GM23248 (cell line): ENCODE measurements around the gene ACTL9.

Experiments
- EZH2 ChIP-seq: fragments of 200-600 bp; sonication (generic); IDR thresholded peaks from 2 replicates; pipeline ENCODE4 v1.6.1; 2018; ENCODE audit warnings: antibody characterized with exemption, mild to moderate bottlenecking; ENCODE audit not compliant: insufficient read depth, poor library complexity, severe bottlenecking
- EZH2phosphoT487 ChIP-seq: fragments of 200-600 bp; sonication (generic); IDR thresholded peaks from 2 replicates; pipeline ENCODE4 v1.6.1; 2018; ENCODE audit warnings: antibody characterized with exemption, moderate library complexity, mild to moderate bottlenecking, low read depth; ENCODE audit not compliant: insufficient read depth

DNA sequence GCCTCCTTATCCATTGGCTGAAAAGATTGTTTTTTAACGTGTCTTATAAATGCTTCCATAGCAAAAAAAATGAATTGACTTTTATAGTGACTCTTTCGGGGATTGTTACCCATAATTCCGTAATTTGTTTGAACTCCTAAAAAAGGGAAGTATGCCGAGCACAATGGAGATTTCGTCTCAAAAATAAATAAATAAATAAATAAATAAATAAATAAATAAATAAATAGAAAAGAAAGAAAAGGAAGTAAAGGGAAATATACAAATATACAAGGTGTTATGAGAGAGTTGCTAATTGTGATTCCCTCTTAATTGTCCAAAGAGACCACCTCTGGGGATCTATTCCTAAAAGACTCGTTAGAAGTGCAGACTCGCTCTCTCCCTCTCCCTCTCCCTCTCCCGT, 39.8 kb upstream of the ACTL9 start:
- TF ChIP-seq EZH2phosphoT487 (no peak), EZH2 (no peak)
